SK-N-MC (cell line): ENCODE data around the gene DIP2C.
"Not testable (repeated sequence)": the region's sequence is repeated elsewhere in the genome, so short reads cannot be mapped to it uniquely, and the experiment has no call there.

ENCODE experiments used
- EZH2 ChIP-seq: fragments of 200-600 bp; sonication (generic); IDR thresholded peaks from one replicate; pipeline ENCODE4 v1.6.1; 2017; ENCODE audit warnings: antibody characterized with exemption
- FOXP2 ChIP-seq: optimal IDR thresholded peaks from 2 replicates; pipeline ENCODE3; 2011; ENCODE audit warnings: mild to moderate bottlenecking, moderate library complexity; ENCODE audit not compliant: insufficient read depth; ENCODE audit errors: extremely low read length, control extremely low read depth
- POLR2AphosphoS5 ChIP-seq: IDR thresholded peaks from 2 replicates; pipeline ENCODE4 v1.6.1; 2012; ENCODE audit warnings: mild to moderate bottlenecking, low read depth, low read length, borderline replicate concordance

- TF ChIP-seq POLR2AphosphoS5, EZH2, FOXP2: not testable (repeated sequence)
These were observed 341.7 kb downstream of the DIP2C start for GRCh38 chr10:347774-348173.
